Bone marrow (tissue), 2 donors: Measurements from ENCODE around the gene PLXDC2.

Source experiments
- DNase-seq, 2 donors: peaks; one replicate each; lab custom pipeline; 2025; lab: John Stamatoyannopoulos, UW

Gene PLXDC2

GRCh38 chr10:19911886-19912285 is 95.7 kb downstream of the PLXDC2 start:
- no peak for DNase-seq

GRCh38 chr10:19913987-19914386 is 97.8 kb downstream of the PLXDC2 start:
- no peak for DNase-seq

DNA sequence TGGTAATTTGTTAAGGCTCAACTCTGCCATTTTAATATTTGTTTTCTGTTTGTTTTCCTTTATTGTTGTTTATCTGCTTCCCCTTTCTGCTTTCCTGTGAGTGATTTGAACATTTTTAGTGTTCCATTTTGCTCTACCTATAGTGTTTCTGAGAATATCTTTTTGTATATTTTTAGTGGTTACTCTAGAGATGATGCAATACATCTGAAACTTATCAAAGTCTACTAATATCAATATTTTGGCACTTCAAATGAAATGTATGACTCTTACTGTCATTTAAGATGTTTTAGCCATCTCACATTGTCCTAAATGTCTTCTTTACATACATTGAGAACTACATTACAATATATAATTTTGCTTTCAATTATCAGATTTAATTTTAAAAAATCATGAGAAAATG is 98.9 kb downstream of the PLXDC2 start:
- DNase-seq = no peak

DNA sequence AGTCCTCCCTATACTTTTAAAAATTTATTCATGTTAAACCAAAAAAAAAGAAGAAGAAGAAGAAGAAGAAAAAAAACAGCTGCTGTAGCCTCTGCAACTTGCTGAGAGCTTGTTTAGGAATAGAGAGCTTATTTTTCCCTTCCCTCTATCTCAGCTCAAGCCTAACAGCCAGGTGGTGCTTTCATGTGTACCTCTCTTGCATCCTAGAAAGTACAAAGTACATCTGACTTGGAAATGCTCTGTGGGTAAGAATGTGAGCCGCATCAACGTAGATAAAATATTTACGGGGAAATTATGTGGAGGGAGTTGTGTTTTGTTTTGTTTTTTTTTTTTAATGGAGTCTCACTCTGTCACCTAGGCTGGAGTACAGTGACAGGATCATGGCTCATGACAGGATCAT is 99.6 kb downstream of the PLXDC2 start:
- DNase-seq = no peak

- no peak for DNase-seq
Observed at GRCh38 chr10:19917751-19918478, 101.7 kb downstream of the PLXDC2 start.

GRCh38 chr10:19918794-19919193 is 102.6 kb downstream of the PLXDC2 start:
- DNase-seq = no peak

- no peak for DNase-seq
Observed at GRCh38 chr10:19919671-19920070, 103.4 kb downstream of the PLXDC2 start.

GRCh38 chr10:19920075-19920726 is 104.0 kb downstream of the PLXDC2 start:
- DNase-seq = no peak

DNA sequence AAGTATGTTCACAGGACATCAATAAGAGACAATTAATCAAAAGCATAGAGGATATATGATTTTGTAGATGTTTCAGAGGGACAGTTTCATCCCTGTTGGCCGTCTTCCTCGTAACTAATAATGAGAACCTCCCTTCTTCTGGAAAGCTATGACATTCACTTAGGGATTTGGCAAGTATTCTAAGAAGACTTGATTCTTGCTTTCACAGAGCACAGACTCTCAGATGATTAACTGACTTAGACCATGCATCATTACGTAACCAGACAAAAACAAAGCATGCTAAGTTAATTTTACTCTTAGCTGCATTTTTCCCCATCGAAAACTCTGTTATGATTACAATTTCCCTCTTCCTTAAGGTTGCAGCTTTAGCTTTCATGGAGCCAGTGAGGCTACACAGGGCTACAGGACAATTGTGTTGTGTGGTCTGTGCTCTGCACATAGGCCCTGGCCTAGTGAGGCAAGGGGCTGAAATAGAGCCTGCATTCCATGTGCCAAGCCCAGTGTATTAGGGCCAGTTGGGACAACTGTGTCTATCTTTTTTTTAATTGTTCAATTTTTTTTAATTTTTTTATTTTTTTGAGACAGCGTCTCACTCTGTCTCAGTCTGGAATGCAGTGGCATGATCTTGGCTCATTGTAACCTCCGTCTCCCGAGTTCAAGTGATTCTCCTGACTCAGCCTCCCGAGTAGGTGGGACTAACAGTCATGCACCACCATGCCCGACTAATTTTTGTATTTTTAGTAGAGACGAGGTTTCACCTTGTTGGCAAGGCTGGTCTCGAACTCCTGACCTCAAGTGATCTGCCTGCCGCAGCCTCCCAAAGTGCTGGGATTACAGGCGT is 105.3 kb downstream of the PLXDC2 start:
- DNase-seq = no peak

DNA sequence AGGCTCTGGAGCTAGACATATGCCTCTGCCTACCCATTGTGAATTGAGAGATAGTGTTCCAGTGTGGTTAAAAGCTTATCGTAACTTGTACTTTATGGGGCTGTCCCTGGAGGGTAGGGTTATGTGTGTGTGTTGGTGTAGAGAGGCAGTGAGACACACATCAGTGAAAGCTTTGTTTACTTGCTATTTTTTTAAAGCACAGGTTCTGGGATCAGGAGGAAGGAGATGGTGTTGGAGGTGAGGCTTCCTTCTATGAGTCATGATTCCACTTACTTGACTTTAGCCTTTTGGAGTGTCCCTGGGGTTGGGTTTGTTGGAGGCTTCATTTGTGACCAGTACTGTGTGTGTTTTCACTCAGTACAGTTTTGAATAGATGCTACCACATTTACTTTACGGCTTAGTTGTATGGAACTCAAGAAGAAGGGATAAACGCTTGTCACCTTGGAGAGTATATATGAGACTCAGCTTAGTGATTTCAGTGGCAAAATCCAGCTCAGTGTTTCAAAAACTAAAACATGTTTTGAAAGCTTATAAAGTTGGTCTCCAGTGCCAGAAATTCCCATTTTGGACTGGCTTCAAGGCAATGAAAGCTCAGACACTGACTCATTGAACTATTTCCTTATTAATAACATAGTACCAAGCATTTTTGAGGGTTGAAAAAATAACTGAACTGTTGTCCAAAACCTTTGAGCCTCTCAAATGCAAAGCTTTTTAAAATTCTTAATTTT is 106.2 kb downstream of the PLXDC2 start:
- DNase-seq = no peak

GRCh38 chr10:19925064-19925463 is 108.8 kb downstream of the PLXDC2 start:
- DNase-seq = no peak

DNA sequence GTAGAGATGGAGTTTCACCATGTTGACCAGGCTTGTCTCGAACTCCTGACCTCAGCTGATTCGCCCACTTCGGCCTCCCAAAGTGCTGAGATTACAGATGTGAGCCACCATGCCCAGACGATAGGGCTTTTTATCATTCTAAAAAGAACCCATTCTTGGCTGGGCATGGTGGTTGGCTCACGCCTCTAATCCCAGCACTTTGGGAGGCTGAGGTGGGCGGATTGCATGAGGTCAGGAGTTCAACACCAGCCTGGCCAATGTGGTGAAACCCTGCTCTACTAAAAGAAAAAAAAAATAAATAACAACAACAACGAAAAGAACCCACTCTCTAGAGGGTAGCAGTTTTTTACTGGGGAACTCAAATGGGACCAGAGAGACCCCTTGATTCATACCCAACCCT is 112.7 kb downstream of the PLXDC2 start:
- DNase-seq = no peak

- no peak for DNase-seq
Observed at GRCh38 chr10:19929506-19930140, 113.4 kb downstream of the PLXDC2 start.

DNA sequence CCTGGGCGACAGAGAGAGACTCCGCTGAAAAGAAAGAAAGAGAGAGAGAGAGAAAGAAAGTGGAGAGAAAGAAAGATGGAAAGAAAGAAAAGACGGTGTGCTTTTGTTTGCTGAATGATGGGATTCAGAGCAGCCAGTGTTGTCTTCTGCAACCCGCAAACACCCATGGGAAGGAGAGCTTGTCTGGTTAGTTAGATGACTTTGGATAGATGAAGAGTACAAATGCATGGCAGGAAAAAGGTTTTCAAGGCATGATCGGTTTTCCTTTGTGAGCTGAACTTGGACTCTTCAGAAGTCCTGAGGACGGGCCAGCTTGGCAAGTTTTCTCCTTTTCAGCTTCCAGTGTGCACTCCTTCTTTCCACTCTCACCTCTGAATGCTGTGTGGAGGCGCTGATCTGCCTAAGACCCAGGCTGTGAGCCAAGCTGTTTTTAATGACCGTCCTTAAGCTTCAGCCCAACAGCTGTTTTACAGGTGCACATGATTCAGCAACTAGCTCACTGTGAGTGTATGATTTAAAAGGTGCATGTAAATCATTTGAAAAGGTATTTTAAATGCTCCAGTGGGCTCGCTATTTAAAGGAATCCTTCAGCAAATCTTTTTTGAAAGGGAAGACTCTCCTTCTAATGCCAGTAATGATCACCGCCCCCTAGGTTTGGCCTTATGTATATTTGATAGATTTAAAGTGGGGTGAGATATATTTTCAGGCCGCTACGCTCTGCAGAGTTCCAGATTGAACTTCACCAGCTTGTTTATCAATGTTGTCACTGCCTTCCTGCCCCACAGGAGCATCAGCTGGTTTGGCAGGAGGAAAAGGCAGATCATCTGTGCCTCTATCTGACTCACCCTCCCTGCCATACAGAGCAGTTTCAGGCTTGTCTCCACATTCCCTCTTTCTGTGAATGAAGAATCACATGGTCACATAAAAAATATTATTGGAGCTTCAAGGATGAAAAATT is 115.0 kb downstream of the PLXDC2 start:
- no peak for DNase-seq

- DNase-seq = no peak
Observed at GRCh38 chr10:19931894-19932590, 115.8 kb downstream of the PLXDC2 start.

GRCh38 chr10:19932806-19933371 is 116.7 kb downstream of the PLXDC2 start:
- DNase-seq = no peak

GRCh38 chr10:19933772-19934171 is 117.5 kb downstream of the PLXDC2 start:
- DNase-seq = no peak

DNA sequence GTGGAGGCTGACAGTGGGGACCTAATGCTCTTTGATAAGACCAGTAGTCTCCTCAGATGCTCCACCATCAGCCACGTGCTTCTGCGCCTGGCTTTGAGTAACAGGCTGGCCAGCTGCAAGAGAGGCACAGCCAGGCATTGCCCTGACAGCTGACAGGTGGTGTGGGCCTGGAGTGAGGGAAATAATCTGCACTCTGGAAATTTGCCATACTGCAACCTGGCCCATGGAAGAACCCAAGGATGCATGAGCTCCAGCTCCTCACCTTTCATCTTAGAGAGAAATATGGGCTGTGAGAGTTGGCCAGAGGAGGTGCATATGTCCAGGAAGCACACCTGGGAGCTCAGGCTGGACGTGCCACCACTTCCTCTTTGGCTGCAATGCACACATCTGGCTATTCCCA is 118.9 kb downstream of the PLXDC2 start:
- DNase-seq = no peak

DNA sequence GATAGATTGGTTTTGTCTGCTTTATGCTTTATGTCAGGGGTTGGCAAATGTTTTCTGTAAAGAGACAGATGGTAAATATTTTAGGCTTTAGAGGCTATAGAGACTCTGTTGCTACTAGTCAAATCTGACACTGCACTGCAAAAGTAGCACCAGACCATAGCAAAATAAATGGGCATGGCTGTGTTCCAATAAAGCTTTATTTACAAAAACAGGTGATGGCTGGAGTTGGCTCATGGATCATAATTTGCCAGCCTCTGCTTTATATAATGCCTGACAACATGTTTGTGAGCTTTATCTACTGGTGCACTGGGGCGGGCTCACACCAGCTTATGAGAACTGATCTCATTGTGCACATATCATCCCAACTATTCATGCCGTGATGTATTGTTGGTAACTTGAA is 120.1 kb downstream of the PLXDC2 start:
- DNase-seq = no peak

GRCh38 chr10:19937989-19938388 is 121.8 kb downstream of the PLXDC2 start:
- no peak for DNase-seq
